GF-D8 (cell line): ENCODE results near the gene CEP104.

Experiments used
- DNase-seq: peaks from one replicate; lab custom pipeline; 2025; lab: John Stamatoyannopoulos, UW

The CEP104 gene

DNA sequence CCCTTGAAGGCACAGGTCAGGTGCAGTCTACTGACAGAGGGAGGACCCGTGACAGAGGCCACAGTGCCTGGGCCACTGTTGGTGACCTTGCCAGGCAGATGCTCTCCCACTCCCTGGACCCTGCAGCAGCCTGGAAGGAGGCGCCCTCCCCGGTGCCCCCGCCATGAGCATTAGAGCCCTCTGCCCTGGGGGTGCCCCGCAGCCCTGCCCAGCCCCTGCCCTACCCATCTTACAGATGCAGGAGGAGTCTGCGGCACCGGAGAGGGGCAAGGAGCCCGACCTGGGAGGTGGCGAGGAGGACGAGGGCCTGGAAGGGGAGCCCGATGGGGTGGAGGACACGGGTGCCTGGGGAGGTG lies 94.2 kb downstream of the CEP104 start:
- DNase-seq, result no peak

DNA sequence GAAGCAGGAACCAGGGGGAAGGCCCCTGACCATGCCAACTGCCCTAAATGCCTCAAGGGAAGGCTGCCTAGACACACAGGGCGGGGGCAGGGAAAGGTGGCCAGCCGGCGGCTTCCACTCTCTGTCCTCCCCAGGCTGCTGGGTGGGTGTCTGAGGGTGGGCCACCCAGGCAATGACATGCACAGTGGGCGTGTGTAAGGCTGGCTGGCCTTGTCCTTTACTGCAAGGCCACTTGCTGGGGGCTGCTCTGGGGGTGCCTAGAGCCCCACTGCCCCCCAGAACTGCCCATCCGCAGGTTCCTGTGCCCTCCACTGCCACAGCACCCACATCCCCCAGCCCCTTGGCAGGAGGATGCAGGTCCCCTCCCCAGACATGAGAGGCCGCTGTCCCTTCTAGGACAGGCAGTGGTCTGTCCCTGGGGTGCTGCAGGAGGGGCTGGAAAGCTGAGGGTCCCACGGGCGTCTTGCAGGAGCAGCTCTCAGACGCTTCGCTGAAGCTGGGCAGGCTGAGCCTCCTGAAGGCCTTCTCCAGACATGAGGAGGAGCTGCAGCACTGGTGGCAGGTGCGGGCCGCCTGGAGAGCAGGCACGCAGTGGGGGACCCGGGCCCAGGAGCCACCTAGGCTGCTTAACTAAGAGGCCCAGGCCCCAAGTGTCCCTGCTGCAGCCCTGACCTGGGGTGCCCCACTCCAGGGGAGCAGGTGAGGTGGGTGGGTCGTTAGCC lies 94.7 kb downstream of the CEP104 start:
- DNase-seq, result no peak
